CD4-positive, alpha-beta T cell (primary cell): ENCODE measurements around the gene STEAP3. TPM values are rescaled to one million over a fixed set of nuclear protein-coding genes. Genes with fewer than 3 reads are reported as not detected.

Experiments
- ATAC-seq: fragments of 200-7000 bp; cut with Tn5 transposase; one replicate; pipeline ENCODE4 v1.10.0; 2022; ENCODE audit warnings: mild to moderate bottlenecking; ENCODE audit not compliant: poor library complexity
- CTCF ChIA-PET: fragments of 350-600 bp; sonication (Branson Sonifier 250); formaldehyde crosslinking; loops from one replicate; lab custom pipeline; 2021; ENCODE audit warnings: antibody characterized with exemption, inconsistent platforms; lab: Charles Lee
- POLR2A ChIA-PET: fragments of 350-600 bp; sonication (Branson Sonifier 250); formaldehyde crosslinking; loops from one replicate; lab custom pipeline; 2021; ENCODE audit warnings: antibody characterized with exemption, inconsistent platforms; lab: Charles Lee
- DNase-seq, 14 experiments: peaks; one replicate each; pipeline ENCODE4 v3.0.0-alpha.2; 2013 to 2020; ENCODE audit warnings: mixed read lengths in 2 of 14
- H3K27ac ChIP-seq, 2 donors: one replicate each; pipeline versions ENCODE4 v1.5.1 to v1.7.0; 2013; ENCODE audit warnings: low read length in 2 of 2, low read depth in 1 of 2, mild to moderate bottlenecking in 1 of 2
- H3K27me3 ChIP-seq, 2 experiments: 1 replicate in 1 of 2; 2 replicates in 1 of 2; pipeline versions ENCODE4 v1.6.1 to v1.7.0; 2013; ENCODE audit warnings: low read length in 2 of 2, control low read depth in 1 of 2, mild to moderate bottlenecking in 1 of 2, moderate library complexity in 1 of 2; ENCODE audit not compliant: insufficient read depth in 2 of 2, control insufficient read depth in 1 of 2
- H3K36me3 ChIP-seq: one replicate; pipeline ENCODE4 v1.6.1; 2013; ENCODE audit warnings: low read length, control low read depth; ENCODE audit not compliant: insufficient read depth
- H3K4me1 ChIP-seq: one replicate; pipeline ENCODE4 v1.6.1; 2013; ENCODE audit warnings: low read length, control low read depth; ENCODE audit not compliant: insufficient read depth
- H3K4me3 ChIP-seq: one replicate; pipeline ENCODE4 v1.5.1; 2013; ENCODE audit warnings: mild to moderate bottlenecking, low read length, moderate library complexity
- H3K9me3 ChIP-seq, 2 experiments: 1 replicate in 1 of 2; 2 replicates in 1 of 2; pipeline versions ENCODE4 v1.6.1 to v1.7.0; 2013; ENCODE audit warnings: low read length in 2 of 2, mild to moderate bottlenecking in 2 of 2, control low read depth in 1 of 2, moderate library complexity in 1 of 2; ENCODE audit not compliant: control insufficient read depth in 1 of 2, insufficient read depth in 1 of 2
- H3K27ac Mint-ChIP-seq: one replicate; pipeline ENCODE4 v1.8.0; 2020; ENCODE audit warnings: mixed read lengths
- H3K27me3 Mint-ChIP-seq: one replicate; pipeline ENCODE4 v1.8.0; 2021; ENCODE audit warnings: mixed read lengths
- H3K36me3 Mint-ChIP-seq: one replicate; pipeline ENCODE4 v1.8.0; 2021; ENCODE audit warnings: low read depth, mixed read lengths
- H3K4me1 Mint-ChIP-seq: one replicate; pipeline ENCODE4 v1.8.0; 2021; ENCODE audit warnings: low read depth, mixed read lengths
- H3K4me3 Mint-ChIP-seq: one replicate; pipeline ENCODE4 v1.8.0; 2020; ENCODE audit warnings: mild to moderate bottlenecking, mixed read lengths
- H3K9me3 Mint-ChIP-seq: one replicate; pipeline ENCODE4 v1.8.0; 2020; ENCODE audit warnings: mixed read lengths
- CTCF ChIP-seq: fragments of 200-600 bp; IDR thresholded peaks from one replicate; pipeline ENCODE4 v1.8.0; 2022; ENCODE audit warnings: antibody characterized with exemption, mild to moderate bottlenecking
- intact Hi-C, 2 experiments: fragments of 100-400 bp; cut with DNase I in 1 of 2; cut with micrococcal nuclease in 1 of 2; formaldehyde crosslinking; loops; one replicate each; pipeline versions ENCODE4 v1.15.1 to v1.9.0; 2023 to 2025; cut with DNase I, micrococcal nuclease
- total RNA-seq, 174 experiments: library from RNA in 2 of 174; stranded (reverse) in 2 of 174; gene quantifications; one replicate each; pipeline ENCODE4 v1.2.3 and lab custom pipeline; 2021 to 2026

STEAP3 gene
- total RNA-seq, 2 experiments from 2014 or later = not detected

- H3K36me3 Mint-ChIP-seq = no peaks in the 10 kb centered on the region
- CTCF ChIA-PET = no interaction called here
- intact Hi-C loops = loop anchor here in 1 of 2 experiments (10.0 kb wide), 2 partner anchors 954 to 1134 kb away; no protein-coding TSS in a partner anchor
These were observed 44.9 kb upstream of the STEAP3 start for GRCh38 chr2:119178776-119179175.

GRCh38 chr2:119179202-119179601 lies 44.4 kb upstream of the STEAP3 start:
- POLR2A ChIA-PET = no interaction called here
- no peaks in the 10 kb centered on the region for H3K36me3 Mint-ChIP-seq
- H3K27me3 Mint-ChIP-seq = peaks cover 2% of the 10 kb centered on the region
- H3K4me1 Mint-ChIP-seq = no peaks in the 10 kb centered on the region
- Histone ChIP-seq H3K4me1 (peaks cover 2% of the 10 kb centered on the region), H3K9me3 (no peaks in the 10 kb centered on the region), H3K36me3 (no peaks in the 10 kb centered on the region), H3K27me3 (no peaks in the 10 kb centered on the region), H3K27ac (no peak overlapping the region), H3K4me3 (no peak overlapping the region)
- DNase-seq = no peak
- CTCF ChIA-PET = no interaction called here
- no peak overlapping the region for H3K4me3 Mint-ChIP-seq
- intact Hi-C loops = loop anchor here in 1 of 2 experiments (10.0 kb wide), 2 partner anchors 954 to 1134 kb away; no protein-coding TSS in a partner anchor
- H3K27ac Mint-ChIP-seq = no peak overlapping the region
- no peak for TF ChIP-seq CTCF
- H3K9me3 Mint-ChIP-seq = no peaks in the 10 kb centered on the region
- ATAC-seq = no peak

More at GRCh38 chr2:119178776-119179175, 44.9 kb upstream of the STEAP3 start:
- H3K27ac Mint-ChIP-seq = no peak overlapping the region
- no peaks in the 10 kb centered on the region for H3K27me3 Mint-ChIP-seq
- no peaks in the 10 kb centered on the region for H3K27me3 ChIP-seq
- no peak overlapping the region for H3K4me3 ChIP-seq
- H3K4me1 ChIP-seq = peaks cover 2% of the 10 kb centered on the region
- no peaks in the 10 kb centered on the region for H3K4me1 Mint-ChIP-seq
- DNase-seq (no peak), ATAC-seq (no peak)
- H3K9me3 Mint-ChIP-seq = no peaks in the 10 kb centered on the region
- no peaks in the 10 kb centered on the region for H3K9me3 ChIP-seq
- TF ChIP-seq CTCF = no peak
- H3K36me3 ChIP-seq = no peaks in the 10 kb centered on the region
- H3K4me3 Mint-ChIP-seq = no peak overlapping the region
- POLR2A ChIA-PET = no interaction called here
- no peak overlapping the region for H3K27ac ChIP-seq

GRCh38 chr2:119179991-119180390 lies 43.6 kb upstream of the STEAP3 start:
- H3K27me3 ChIP-seq = no peaks in the 10 kb centered on the region
- H3K9me3 Mint-ChIP-seq = no peaks in the 10 kb centered on the region
- H3K4me1 ChIP-seq = no peaks in the 10 kb centered on the region
- CTCF ChIA-PET = no interaction called here
- POLR2A ChIA-PET = no interaction called here
- no peaks in the 10 kb centered on the region for H3K36me3 Mint-ChIP-seq
- no peaks in the 10 kb centered on the region for H3K4me1 Mint-ChIP-seq
- peaks cover 6% of the 10 kb centered on the region for H3K27me3 Mint-ChIP-seq
- H3K9me3 ChIP-seq = no peaks in the 10 kb centered on the region
- no peak for TF ChIP-seq CTCF
- no peak overlapping the region for H3K27ac ChIP-seq
- intact Hi-C loops = loop anchor here in 1 of 2 experiments (10.0 kb wide), 2 partner anchors 955 to 1135 kb away; no protein-coding TSS in a partner anchor
- no peaks in the 10 kb centered on the region for H3K36me3 ChIP-seq
- ATAC-seq = no peak
- no peak overlapping the region for H3K4me3 ChIP-seq
- H3K27ac Mint-ChIP-seq = no peak overlapping the region
- H3K4me3 Mint-ChIP-seq = no peak overlapping the region
- DNase-seq = no peak
